Testis (tissue), 2 donors: ENCODE results near the gene C4orf50.

Experiments
- CTCF ChIP-seq, 3 experiments: fragments of 450-650 bp in 2 of 3; fragments of 200-600 bp in 1 of 3; sonication (generic) in 1 of 3; IDR thresholded peaks; one replicate each; pipeline ENCODE4 v1.5.1; 2016 to 2019; ENCODE audit warnings: antibody characterized with exemption in 3 of 3, mild to moderate bottlenecking in 2 of 3, moderate library complexity in 1 of 3
- POLR2A ChIP-seq: fragments of 450-650 bp; IDR thresholded peaks from one replicate; pipeline ENCODE4 v1.6.1; 2017; ENCODE audit warnings: antibody characterized with exemption, mild to moderate bottlenecking, moderate library complexity

- TF ChIP-seq CTCF (IDR thresholded peaks at IDR 0.05), result no peak
- no peak for TF ChIP-seq POLR2A
Observed at GRCh38 chr4:6028168-6028567, 9.9 kb upstream of the C4orf50 start.
